Left renal pelvis (tissue), 4 donors: Measurements from ENCODE around the gene FES. TPM values are rescaled to one million over a fixed set of nuclear protein-coding genes. Genes with fewer than 3 reads are reported as not detected.
"Not testable (repeated sequence)": the region's sequence is repeated elsewhere in the genome, so short reads cannot be mapped to it uniquely, and the experiment has no call there.

ENCODE experiments used
- DNase-seq, 4 donors: peaks; one replicate each; pipeline ENCODE4 v3.0.0-alpha.2; 2013; ENCODE audit warnings: low read depth in 4 of 4, low spot score in 3 of 4
- polyA plus RNA-seq, 4 donors: library from polyadenylated mRNA; unstranded; fragments of 120-200 nt; gene quantifications; one replicate each; pipeline ENCODE4 v1.2.1, GENCODE V29; 2013; ENCODE audit not compliant: insufficient read length in 4 of 4

FES gene
- polyA plus RNA-seq, 4 donors, result 9.4 to 23.0 (median 17.3) TPM

DNA sequence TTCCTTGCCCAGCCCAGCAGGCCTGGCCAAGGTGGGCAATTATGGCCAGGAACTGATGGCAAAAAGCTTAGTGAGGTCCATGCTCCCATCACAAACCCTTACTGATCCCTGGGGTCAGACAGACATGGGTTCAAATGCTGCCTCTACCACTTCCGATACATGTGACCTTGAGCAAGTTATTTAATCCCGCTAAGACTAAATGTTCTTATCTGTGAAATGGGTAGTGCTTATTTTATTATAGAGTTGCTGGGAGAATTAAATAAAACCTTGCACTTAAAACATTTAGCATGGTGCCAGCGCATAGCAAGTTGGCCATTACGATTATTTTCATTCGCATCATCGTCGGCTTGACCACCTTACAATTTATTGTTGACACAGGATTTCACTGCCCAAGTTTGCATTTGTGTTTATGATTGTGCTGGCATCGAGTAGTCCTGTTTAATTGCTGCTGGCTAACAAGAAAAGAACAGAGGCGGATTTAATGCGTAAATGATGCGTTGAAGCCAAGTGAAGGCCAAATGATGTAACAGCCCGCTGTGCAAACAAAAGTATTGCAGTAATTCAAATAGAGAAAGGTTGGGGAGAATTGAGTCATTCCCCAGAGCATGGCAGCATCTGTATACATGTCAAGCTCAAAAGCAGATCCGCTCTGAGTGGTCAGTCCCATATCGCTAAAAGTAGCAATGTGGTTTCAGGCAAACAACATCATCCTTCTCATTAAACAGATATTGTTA, 23.2 kb upstream of the FES start:
- DNase-seq, result no peak

DNA sequence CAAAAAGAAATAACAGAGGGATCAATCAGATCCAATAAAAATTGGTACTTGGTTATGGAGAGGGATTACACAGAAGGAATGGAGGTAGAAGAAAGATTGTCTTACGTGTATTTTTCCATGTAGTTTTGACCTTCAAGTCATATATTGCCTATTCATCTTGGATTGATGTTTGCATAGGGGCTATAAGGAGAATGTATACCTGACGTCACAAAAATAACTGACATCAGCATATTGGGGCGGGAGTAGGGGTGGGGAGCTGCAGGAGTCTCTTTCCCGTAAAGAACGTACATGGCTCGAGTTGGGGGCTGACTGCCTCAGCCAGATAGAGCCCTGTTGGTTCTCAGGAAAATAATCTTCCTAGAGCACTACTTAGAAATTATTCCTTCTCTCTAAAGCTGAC, 21.8 kb upstream of the FES start:
- no peak for DNase-seq

DNA sequence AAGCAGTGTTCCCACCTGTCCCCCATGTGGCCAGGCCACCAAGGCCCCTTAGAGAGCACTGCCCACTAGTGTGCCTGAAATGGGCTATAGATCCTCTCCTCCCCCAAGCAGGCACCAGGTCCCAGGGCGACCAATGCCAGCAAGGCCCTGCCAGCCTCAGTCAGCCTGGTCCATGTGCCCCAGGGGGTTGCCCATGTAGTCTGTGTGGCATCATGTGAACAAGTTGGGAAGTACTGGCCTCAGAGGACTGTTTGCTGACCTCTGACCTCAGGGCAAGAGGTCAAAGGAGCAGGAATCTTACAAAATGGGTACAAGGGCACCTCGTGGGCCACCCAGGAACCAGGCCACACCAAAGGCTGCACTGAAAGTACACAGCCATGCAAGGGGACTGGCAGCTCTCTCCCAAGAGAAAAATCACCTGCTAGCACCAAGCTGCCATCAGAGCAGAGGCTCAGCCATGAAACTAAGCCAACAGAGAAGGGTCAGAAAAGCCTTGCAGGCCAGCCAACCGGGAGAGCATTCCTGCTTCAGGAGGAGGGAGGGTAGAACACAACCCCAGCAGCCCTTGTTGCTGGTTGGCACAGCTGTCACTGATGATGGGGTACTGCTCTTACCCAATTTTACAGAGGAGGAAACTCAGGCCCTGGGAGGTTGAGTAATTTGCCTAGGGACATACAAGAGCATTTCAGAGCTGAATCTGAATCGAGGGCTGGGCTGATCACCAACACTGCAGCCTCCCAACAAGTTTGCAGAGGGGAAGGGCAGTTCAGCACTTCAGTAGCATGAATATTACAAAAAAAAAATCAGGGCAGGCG, 21.1 kb upstream of the FES start:
- no peak for DNase-seq

DNA sequence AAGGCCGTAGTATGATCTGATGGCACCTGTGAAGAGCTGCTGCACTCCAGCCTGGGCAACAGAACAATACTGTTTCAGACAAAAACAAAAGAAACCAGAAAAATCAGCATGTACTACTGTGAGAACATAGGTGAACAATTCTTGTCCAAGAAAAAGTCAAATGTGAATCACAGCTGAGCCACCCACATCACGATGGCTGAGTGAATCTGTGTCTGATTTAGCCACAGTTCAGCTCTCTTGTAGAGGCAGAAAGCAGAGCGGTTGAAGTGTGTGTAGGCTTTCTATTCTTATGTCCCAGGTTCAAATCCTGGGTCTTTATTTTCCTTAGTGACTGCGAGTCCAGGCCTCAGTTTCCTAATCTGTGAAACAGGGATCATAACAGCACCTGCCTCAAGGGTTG, 20.3 kb upstream of the FES start:
- no peak for DNase-seq

DNA sequence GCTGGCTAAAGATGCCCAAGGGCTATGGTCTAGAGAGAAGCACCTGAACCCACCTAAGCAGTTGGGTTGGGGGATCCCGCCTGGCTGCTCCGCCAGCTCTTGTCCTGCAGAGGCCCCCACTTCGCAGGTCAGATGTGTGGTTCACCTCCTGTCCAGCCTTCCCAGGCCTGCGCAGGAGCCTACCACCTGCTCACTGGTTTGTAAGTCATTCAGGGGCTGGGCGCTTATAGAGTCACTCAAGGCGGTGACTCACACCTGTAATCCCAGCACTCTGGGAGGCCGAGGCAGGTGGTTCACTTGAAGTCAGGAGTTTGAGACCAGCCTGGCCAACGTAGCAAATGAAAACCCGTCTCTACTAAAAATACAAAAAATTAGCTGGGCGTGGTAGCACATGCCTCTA, 19.8 kb upstream of the FES start:
- no peak for DNase-seq

DNA sequence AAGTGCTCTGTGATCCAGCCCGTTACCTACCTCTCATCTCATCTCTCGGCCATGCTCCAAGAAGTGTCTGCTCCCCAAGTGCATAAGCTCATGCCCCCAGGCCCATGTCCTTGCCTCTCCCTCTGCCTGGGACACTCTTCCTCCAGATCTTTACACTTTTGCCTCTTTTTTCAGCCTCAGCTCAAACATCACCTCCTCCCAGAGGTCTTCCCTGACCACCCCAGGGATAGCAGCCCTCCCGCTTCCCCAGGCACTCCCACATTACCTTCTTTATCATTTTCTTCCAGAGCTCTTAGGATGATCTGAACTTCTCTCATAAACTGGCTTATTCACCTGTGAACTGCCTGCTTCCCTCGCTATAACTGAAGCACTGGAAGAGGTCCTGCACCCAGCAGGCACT, 18.6 kb upstream of the FES start:
- no peak for DNase-seq

GRCh38 chr15:90866161-90866715, 18.1 kb upstream of the FES start:
- DNase-seq, result no peak

- DNase-seq, result no peak
Measured at GRCh38 chr15:90866800-90867199, 17.5 kb upstream of the FES start.

- DNase-seq, result no peak
Measured at GRCh38 chr15:90868261-90868689, 16.0 kb upstream of the FES start, which contains the start of gene FURIN. TSS of gene FURIN (plus strand) at chr15:90868588. CDS start at chr15:90875741, 7,153 bp downstream.

GRCh38 chr15:90869140-90869541, 15.2 kb upstream of the FES start:
- DNase-seq, result no peak

- no peak for DNase-seq
Measured at GRCh38 chr15:90869601-90870353, 14.5 kb upstream of the FES start.

DNA sequence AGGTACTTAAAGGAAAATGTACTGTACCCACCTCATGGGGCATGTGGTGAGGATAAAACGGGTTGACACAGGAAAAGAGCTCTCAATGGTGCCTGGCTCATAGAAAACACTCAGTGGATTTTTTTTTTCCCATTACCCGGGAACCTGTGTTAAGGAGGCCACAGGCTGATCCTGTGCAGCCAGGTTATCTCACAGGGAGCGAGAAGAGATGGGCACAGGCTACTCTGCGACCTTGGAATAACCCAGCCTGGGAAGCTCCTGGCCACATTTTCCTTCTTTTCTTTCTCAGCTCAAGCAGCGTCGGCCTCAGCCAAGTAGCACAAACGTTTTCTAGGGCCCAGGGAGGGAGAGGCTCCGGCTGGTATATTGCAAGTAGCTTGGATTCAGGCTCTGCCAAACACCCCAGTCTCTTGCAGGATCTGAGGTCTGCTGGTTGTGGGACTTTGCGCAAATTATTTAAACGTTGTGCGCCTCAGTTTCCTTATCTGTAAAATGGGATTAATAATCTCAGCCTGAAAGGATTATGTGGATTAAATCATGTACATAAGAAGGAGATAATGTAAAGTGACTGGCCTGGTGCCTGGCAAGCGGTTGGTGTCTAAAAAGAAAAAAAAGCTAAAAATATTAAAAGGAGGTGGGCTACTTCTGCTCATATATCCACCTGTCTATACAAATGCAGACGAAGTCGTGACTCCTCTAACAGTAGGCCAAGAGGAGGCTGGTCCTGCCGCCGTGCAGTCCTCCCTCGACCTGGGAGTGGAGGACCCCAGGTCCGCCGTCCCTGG, 13.8 kb upstream of the FES start:
- no peak for DNase-seq

DNA sequence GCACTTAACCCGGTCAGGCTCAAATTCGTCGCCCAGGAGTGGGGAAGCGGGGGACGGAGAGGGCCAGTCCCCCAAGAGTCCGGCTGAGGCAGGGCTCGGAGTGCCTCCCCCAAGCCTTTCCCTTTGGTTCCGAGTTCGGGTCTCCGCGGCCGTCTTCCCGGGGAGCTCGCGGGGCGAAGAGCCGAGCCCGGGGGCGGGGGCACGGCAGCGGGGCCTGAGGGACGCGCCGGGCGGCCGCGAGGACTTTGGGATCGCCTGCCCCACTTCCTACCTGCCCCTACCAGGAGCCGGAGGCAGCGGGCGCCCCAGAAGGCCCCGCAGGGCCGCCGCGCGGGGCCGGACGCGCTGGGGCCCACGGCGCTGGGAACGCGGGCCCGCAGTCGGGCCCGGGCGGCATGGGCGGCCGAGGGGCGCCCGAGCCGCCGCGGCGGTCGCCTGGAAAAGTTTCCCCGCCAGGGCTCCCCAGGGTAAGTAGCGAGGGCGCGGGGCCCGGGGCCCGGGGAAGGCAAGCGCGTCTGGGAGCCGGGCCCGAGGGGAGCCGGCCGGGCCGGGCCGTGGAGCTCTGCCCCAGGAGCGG, 13.1 kb upstream of the FES start:
- DNase-seq, result no peak

GRCh38 chr15:90871716-90872485, 12.4 kb upstream of the FES start:
- no peak for DNase-seq

- DNase-seq, result no peak
Measured at GRCh38 chr15:90872486-90873184, 11.7 kb upstream of the FES start.

GRCh38 chr15:90873488-90873997, 10.8 kb upstream of the FES start:
- DNase-seq, result no peak

GRCh38 chr15:90873998-90874605, 10.2 kb upstream of the FES start:
- DNase-seq, result no peak

GRCh38 chr15:90874986-90875385, 9.3 kb upstream of the FES start:
- not testable (repeated sequence) for DNase-seq
